NK-92 (cell line): ENCODE results near the gene GNPAT.

Experiments
- DNase-seq: peaks from one replicate; lab custom pipeline; 2025; ENCODE audit not compliant: unreplicated experiment; lab: John Stamatoyannopoulos, UW

Gene GNPAT

DNA sequence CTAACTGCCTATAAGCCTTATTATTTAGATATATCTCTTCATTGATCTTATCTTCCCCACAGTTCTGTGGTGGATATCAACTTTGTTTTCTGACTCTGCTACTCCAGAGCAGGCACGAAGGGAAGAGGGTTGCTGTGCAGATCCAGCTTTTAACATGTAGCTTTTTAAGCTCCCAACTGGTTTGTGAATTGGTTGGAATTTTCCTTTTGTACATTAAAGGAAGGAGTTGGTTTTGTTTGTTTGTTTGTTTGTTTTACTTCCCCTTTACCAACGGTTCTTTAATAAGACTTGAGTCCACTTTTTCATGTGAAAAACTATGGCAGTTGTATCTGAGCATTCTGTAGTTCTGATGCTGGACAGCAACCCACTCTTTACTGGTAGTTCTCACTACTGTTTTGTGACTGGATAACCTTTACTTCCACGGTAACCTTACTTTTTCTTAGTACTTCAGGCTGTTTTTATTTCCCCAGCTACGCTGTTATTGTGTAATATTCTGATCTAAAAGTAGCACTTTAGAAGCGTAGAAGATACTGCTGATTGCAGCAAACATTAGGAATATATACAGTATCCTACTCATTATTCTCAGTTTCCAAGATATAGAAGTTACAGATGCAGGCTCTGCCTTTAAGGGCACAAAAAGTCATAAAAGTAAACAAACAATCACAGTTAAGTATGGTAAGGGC, 1.6 kb downstream of the GNPAT start:
- no peak for DNase-seq

DNA sequence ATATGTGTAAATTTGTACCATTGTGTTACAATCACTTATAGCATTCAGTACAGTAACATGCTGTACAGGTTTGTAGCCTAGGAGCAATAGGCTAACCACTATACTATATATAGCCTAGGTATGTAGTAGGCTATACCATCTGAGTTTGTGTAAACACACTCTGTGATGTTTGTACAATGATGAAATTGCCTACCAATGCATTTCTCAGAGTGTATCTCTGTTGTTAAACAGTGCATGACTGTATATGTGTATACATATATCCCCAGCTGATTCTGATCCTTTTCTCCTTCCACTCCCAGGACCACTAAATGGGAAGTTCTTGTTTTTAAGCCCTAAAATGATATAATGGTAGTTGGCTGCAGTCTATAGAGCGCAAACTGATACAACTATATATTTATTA, 7.8 kb downstream of the GNPAT start:
- no peak for DNase-seq

DNA sequence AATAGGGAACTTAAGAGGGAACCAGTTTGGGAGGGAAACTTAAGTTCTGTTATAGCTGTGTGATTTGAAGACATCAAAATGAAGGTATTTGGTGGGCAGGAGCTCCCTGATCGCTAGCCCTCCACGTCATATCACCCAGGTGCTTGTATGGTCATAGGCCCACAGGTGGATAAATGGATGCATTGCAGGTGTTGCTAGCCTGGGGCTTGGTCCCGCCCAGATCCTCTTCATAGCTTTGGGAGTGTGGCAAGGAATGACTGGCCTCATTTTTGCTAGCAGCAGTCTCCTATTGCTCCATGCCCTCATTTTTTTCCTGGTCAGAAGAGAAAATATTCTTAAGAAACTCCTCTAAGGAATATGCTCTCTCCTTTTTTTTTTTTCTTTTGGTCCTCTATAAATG, 11.3 kb downstream of the GNPAT start:
- DNase-seq = no peak

DNA sequence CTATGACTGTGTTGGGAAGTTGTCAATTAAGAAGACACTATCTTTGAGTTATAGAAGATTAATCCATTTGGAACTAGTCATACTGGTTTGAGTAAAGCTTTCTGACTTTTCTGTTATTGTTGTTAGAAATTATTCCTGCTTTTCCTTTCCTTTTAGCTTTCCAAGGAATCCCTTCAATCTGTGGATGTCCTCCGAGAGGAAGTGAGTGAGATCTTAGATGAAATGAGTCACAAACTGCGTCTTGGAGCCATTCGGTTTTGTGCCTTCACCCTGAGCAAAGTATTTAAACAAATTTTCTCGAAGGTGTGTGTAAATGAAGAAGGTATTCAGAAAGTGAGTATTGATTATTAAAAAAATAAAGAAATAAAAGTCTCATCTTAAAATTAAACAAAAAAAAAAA, 19.3 kb downstream of the GNPAT start:
- DNase-seq = no peak

DNA sequence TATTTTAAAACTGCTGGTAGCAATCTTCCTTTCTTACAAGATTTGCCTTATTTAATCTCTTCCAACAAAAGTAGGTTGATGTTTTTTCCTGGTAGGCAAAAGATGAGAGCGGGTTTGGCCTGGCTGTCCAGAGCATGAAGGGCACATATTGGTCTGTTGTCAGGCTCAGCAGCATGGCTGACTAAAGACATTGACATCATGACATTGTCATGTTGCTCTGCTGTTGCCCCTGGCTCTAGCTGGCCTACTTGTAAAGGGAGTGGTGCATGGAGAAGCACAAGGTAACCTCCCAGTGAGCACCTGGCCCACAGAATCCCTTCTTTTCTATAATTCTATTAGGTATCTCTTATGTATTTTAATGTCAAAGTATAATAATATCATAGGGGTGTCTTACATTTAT, 23.6 kb downstream of the GNPAT start:
- DNase-seq = no peak

DNA sequence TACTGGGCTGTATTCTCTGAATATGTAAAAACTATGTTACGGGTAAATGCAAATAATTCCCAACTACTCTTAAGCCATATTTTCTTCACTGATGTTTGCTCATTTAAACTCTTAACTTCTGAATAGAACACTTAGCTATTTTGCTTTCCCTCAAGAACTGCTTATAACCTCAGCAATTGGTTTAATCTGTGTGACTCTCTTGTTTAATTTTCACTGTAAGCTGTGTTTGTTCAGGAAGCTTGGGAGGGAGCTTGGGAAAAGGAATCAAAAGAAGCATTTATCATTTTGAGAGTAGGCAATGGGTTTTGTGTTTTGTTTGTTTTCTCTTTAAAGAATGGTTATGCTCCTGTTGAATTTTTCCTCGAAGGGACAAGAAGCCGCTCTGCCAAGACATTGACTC, 24.4 kb downstream of the GNPAT start:
- no peak for DNase-seq

DNA sequence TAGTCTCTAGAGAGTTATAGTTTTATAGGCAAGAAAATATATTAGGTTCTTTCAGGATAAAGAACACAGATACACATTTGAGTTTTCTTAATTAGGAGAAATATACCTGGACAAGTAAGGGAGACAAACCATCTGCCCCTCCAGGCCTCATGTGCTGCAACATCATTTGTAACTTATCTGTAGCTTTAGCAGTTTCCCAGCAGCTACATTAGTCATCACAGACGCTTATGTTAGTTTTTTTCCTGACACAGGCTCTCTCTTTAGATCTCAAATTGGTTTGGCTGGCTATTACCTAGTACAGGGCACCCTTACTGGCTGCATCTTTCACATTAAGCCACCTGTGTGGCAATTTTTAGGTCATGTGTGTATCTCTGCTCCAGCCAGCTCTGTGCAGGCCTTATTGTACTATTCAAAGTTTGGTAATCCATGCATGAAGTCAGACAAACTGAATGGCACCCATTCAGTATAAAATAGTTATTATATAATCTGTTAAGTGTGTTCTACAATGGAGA, 25.9 kb downstream of the GNPAT start:
- DNase-seq = no peak

DNA sequence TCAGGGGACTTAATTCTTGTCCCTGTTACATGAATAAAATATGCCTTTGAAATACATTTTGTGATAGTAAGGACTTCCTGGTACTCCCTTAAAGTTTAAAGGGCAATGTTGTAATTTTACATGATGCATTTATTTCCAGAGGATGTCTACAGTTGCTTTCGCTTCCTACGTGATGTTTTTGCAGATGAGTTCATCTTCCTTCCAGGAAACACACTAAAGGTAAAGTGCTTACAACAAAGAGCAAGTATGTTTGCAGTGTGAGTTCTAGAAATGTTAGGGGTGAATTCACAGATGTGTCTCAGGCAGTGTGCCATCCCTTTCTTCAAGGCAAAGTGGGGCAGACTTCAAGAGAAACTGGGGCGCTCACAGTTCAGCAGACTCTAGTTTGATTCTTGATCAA, 31.2 kb downstream of the GNPAT start:
- no peak for DNase-seq

DNA sequence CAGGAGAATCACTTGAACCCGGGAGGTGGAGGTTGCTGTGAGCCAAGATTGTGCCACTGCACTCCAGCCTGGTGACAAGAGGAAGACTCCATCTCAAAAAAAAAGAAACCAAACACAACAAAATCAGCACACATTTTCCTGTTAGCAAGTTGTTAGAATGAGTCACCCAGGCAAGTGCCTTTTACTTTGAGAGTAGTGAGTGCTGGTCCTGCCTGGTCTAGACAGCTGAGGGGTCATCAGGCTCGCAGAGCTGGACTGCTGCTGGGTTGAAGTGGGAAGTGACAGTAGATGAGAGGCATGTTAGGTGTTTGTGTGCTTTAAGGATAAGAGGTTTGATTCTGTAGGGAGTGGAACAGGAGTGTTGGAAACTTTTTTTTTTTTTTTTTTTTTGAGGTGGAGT, 31.9 kb downstream of the GNPAT start:
- no peak for DNase-seq

DNA sequence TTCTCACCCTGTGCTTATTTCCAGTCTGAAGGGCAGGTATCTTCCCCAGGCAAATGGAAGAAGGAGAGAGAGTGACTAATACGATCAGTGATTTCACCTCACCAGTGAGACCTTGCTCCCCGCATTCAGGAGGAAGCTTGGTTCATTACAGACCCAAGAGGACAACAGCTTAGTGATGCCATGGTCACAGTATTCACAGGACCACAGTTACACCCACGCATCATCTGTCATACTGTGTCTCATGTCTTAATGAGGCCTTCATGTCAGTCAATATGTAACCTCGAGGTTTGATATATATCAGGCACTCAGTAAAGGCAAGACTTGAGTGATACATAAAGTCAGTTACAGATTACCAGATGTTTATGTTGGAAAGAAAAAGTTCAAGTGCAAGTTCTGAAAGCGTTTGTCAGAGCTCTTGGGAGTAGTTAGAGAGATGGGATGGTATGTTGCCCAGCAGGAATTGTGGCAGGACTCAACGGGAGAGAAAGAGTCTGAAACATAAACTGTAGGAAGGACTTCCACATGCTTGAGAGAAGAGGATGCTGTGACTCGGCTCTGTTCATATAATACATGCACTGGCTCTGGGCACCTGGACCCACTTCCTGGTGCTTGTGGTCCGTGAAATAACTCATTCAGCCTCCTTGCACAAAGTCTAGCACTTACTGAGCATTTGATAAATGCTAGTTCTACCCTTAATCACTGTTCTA, 33.3 kb downstream of the GNPAT start:
- DNase-seq = no peak

DNA sequence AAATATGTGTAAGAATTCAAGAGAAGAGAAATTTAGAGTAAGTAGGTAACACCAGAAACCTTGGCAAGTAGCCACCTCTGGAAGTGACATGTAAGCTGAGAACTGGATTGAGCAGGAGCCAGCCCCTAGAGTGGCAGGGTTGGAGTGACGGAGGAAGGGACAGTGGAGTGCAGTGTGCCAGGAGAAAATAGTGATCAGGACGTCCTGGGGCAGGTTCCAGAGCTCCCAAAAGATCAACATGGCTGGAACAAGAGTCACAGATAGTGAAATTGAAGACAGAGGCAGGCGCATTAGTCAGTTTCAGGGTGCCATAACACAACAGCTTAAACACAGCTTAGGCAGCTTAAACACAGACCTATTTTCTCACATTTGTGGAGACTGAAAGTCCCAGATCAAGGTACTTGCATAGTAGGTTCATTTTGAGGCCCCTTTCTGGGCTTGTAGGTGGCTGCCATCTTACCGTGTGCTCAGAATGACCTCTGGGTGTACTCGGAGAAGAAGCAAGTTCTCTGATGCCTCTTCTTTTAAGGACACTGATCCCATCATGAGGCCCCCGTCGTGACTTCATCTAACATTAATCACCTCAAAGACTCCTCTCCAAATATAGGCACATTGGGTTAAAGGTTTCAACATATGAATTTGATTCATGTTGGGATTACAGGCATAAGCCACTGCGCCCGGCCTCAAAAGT, 37.2 kb downstream of the GNPAT start:
- DNase-seq = no peak

DNA sequence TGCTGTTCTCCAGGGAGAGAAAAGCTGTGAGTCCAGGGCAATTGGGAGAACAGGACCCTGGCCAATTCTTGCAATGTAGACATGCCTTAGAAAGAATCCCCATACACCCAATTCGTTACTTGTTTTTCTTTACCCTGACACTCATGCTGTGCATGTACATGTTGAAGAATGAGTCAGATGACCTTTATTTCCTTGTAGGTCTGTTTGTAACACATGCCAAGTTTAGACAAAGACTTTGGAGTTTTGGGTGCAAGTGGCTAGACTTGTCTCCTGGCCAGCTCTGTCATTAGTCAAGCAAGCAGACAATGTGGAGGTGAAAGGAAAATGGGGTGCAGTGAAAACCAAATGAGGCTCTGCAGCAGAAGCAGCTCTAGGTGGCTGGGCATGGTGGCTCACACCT, 38.1 kb downstream of the GNPAT start:
- no peak for DNase-seq

DNA sequence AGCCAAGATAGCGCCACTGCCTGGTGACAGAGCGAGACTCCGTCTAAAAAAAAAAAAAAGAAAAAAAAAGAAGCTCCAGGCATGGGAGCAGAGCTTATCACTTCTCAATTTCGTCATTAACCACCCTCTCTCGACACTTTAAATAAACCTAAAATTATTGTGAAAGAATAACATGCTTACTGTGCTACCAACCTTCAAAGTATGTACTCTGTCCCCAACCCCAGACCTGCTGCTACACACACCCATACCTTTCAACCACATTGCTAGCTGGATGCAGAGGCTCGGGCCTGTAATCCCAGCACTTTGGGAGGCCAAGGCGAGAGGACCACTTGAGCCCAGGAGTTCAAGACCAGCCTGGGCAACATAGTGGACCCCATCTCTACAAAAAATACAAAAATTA, 38.7 kb downstream of the GNPAT start:
- DNase-seq = no peak

DNA sequence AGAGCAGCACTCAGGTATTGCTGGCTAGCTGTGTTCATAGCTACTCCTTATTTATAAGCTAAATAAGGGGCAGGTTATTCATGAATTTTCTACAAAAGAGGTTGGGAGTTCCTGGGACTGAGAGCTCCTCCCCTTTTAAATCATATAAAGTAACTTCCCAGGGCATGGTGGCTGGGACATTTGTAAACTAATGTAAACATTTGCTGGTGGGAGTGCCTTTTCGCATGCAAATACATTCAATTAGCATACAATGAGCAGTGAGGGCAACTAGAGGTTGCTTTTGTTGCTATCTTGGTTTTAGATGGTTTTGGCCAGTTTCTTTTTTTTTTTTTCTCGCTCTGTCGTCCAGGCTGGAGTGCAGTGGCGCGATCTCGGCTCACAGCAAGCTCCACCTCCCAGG, 43.4 kb downstream of the GNPAT start:
- no peak for DNase-seq

DNA sequence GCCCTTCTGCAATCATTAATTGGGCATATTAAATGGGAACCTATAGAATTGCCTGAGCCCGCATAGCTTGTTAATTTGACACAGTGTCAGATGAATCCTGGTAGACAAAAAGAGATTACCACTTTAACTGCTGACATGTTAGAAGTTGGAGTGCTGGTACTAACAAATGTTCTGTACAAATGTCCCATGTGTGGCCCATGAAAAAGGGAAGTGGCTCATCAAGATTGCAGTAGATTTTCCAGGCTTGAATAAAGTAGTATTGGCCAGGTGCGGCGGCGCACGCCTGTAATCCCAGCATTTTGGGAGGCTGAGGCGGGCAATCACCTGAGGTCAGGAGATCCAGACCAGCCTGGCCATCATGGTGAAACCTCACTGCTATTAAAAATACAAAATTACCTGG, 45.6 kb downstream of the GNPAT start:
- DNase-seq = no peak

DNA sequence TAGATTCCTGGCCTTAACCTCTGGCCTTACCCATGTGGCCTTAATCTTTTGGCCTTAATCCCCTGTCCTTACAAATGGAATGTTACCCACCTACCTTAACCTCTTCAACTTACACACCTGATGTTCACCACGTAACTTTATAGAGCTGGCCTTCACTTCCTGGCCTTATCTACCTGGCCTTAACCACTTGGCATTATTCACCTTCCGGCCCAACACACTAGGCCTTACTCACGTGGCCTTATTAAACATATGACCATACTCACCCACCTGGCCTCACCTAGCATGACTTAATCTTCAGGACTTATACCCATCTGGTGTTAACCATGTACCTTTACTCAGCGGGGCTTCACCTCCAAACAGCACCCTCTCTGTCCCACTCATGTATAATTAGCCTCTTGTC, 54.9 kb downstream of the GNPAT start:
- no peak for DNase-seq

DNA sequence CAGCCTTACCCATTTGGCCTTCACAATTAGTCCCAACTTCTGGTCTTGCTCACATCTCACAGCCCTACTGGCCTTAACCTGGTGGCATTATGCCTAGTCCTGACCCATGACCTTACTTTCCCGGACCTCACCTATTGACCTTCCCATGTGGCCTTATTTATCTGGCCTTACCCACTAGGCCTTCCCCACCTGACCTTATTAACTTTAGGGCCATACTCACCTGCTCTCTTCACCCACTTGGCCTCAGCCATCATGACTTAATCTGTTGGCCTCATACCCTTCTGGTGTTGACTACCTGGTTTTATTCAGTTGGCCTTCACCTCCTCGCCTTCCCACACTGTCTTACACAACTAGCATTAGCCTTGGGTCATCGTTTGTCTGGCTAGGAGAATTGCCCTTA, 61.0 kb downstream of the GNPAT start:
- no peak for DNase-seq

DNA sequence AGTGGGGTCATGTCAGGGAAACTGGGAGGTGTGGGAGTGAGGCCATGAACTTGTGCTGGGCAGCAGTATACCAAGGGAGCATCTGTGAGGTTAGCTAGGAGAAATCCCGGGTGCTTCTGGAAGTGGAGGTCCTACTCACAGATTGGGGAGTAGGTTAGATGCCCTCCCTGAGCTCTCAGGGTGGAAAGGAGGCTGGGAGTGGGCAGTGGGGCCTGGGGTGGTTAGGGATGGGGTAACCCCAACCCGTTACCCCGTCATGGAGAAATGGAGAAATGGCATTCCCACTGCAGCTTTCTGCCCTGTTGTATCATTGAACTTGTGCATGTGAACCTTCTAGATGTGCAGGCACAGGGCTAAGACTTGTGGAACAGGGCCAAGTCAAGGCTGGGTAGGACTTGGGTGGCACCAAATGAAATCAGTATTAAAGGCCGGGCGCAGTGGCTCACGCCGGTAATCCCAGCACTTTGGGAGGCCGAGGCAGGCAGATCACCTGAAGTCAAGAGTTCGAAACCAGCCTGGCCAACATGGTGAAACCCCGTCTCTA, 69.5 kb downstream of the GNPAT start:
- DNase-seq = no peak

DNA sequence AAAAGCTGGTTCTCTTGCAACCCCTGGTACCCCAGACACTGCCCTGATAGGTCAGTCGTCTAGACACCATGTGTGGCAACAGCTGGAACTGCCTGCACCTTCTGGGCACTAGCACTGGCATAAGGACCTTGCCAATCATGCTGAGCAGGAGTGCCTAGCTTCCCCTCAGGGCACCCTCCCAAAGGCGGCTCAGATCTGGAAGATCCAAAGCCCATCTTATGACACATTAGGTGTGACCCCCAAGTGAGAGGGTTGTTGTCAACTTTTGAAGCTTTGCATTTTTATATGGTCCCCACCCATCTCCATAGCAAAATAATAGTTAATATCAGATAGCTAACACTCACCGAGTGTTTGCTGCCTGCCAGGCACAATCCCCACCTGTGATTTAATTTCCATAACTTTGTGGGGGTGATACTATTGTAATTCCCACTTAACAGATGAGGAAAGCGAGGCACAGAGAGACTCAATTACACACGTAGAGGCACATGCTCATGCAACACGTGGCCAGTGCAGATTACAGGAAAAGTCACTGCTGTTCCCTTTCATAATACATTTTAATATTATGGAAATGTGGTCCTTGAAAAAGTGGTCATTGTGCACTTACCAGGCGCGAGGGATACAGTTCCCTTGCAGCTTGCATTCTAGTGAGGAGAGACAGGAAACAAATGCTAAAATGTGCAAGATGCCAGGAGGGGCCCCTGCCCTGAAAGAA, 70.9 kb downstream of the GNPAT start:
- no peak for DNase-seq

DNA sequence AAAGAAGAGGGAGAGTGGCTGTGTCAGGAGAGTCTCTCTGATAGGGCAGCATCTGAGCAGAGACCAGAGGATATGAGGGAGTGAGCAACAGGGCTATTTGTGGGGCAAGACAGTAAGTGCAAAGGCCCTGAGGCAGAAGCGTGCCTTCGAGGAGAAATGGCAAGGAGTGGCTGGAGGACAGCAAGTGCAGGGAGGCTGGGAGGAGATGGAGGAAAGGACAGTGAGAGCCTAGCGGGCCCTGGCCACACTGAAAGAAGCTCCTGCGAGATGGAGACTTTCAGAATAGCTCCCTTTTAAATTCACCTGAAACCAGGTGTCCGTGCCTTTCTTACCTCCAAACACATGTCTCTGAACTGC, 71.4 kb downstream of the GNPAT start:
- DNase-seq = no peak

DNA sequence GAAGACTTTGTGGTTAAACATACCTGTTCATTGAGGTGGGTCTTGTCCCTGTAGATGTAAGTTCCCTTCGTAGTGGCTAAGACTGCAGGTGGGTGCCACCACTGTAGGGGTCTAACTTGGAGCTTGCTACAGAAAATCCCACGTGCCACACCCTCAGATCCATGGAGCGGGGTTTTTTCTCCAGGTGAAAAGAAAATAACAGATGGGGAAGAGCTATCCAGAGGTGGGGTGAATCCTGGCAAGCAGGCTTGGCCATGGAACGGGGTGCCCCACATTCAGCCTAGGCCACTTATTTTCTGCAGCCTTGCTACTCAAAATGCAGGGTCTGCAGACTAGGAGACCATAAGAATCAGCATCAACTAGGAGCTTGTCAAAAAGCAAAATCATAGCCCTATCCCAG, 72.6 kb downstream of the GNPAT start:
- DNase-seq = no peak
